ENCODE measurements around the gene AP5B1. TPM values are rescaled to one million over a fixed set of nuclear protein-coding genes. Genes with fewer than 3 reads are reported as not detected.

AP5B1 gene
- total RNA-seq, 1 experiment from 2014 or later: 19.5 TPM

DNA sequence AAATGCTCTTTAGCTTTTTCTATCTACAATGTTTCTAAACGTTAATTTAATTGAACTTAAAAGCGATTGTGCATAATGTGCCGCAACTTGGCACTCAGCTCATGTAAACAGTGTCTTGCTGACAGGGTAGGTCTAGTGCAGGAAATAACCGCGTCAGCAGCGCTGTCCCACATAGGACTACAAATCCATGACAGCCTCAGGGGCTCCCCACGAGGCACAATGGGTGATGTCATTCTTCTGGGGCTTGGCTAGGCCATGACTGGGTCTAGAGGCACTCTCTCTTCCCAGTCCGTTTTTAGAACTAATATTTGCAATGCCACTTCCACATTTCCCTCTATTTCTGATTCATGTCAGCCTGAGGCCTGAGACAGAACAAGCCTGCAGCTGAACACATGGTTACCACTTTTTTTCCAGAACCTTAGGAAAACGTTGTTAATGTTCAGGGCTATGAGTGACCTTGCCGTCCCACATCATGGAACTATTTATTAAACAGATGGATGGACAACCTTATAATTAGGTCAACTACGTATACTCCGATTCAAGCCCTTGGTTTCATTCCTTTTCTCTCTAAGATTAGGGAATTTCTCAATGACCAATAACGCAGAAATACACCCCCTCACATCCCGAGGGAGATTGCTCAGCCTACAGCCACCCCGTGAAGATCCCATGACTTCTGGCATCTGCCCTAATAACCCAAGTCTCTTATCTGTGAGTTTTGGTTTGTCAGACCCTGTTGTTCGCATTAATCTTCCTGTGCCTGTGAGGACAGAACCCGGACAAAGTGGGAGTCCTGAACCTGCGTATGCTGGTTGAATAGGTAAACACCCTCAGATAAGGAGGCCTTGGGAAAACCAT is 33.6 kb upstream of the AP5B1 start:
- Histone ChIP-seq H3K9me3 (ENCODE audit: control insufficient read depth in 1 of 2, insufficient read depth in 1 of 2, low read depth in 1 of 2, low read length in 2 of 2) (no peaks in the 10 kb centered on the region), H3K27ac (ENCODE audit: low read depth, low read length) (no peak overlapping the region), H2AFZ (ENCODE audit: low read depth, low read length, poor library complexity, severe bottlenecking) (no peak overlapping the region), H3K79me2 (ENCODE audit: insufficient read depth, low read length) (no peaks in the 10 kb centered on the region), H4K20me1 (ENCODE audit: insufficient read depth) (no peaks in the 10 kb centered on the region), H3K4me1 (ENCODE audit: control insufficient read depth in 1 of 2, insufficient read depth in 2 of 2, low read length in 2 of 2) (peaks cover 0 to 12% of the 10 kb centered on the region in 2 experiments; a peak in 2 of 4 replicates), H3K27me3 (ENCODE audit: insufficient read depth, low read length) (no peaks in the 10 kb centered on the region), H3K36me3 (ENCODE audit: control insufficient read depth in 1 of 2, insufficient read depth in 2 of 2, low read length in 2 of 2) (no peaks in the 10 kb centered on the region), H3K4me3 (replicated peaks in 1 of 2; ENCODE audit: low read depth in 1 of 2, low read length in 2 of 2) (no peak overlapping the region), H3K9ac (ENCODE audit: low read length) (no peak overlapping the region), H3K9me2 (ENCODE audit: insufficient read depth) (no peaks in the 10 kb centered on the region), H3K4me2 (ENCODE audit: low read length) (no peak overlapping the region)
- intact Hi-C loops (cut with micrococcal nuclease): no loop called here
- CTCF ChIA-PET: interaction anchor here (2.4 kb wide), 1 partner anchor 34 kb away, joined by 10 read pairs; the partner anchor contains the start of gene AP5B1
- TF ChIP-seq POLR2AphosphoS5 (IDR thresholded peaks at IDR 0.05; ENCODE audit: low read depth, low read length): no peak
- TF ChIP-seq RAD21 (IDR thresholded peaks at IDR 0.05; ENCODE audit: low read depth): no peak
- TF ChIP-seq, protein P1, sequence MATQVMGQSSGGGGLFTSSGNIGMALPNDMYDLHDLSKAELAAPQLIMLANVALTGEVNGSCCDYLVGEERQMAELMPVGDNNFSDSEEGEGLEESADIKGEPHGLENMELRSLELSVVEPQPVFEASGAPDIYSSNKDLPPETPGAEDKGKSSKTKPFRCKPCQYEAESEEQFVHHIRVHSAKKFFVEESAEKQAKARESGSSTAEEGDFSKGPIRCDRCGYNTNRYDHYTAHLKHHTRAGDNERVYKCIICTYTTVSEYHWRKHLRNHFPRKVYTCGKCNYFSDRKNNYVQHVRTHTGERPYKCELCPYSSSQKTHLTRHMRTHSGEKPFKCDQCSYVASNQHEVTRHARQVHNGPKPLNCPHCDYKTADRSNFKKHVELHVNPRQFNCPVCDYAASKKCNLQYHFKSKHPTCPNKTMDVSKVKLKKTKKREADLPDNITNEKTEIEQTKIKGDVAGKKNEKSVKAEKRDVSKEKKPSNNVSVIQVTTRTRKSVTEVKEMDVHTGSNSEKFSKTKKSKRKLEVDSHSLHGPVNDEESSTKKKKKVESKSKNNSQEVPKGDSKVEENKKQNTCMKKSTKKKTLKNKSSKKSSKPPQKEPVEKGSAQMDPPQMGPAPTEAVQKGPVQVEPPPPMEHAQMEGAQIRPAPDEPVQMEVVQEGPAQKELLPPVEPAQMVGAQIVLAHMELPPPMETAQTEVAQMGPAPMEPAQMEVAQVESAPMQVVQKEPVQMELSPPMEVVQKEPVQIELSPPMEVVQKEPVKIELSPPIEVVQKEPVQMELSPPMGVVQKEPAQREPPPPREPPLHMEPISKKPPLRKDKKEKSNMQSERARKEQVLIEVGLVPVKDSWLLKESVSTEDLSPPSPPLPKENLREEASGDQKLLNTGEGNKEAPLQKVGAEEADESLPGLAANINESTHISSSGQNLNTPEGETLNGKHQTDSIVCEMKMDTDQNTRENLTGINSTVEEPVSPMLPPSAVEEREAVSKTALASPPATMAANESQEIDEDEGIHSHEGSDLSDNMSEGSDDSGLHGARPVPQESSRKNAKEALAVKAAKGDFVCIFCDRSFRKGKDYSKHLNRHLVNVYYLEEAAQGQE (IDR thresholded peaks at IDR 0.05; ENCODE audit: low read depth): no peak
- POLR2A ChIA-PET: no interaction called here
- no peak for DNase-seq (ENCODE audit: low read depth, low spot score)
- no TSS peak for BruUV-seq (replicated peaks)
- RAD21 ChIA-PET (ENCODE audit: low non-redundant PET in 1 of 2, low total read pairs in 2 of 2, uncharacterized antibody in 2 of 2, unreplicated experiment in 2 of 2): no interaction called here
- ATAC-seq: no peak

Measured in HCT116 (cell line).